WTC11 (cell line): ENCODE measurements around the gene GNPDA1. TPM values are rescaled to one million over a fixed set of nuclear protein-coding genes. Genes with fewer than 3 reads are reported as not detected.

Experiments used
- ATAC-seq: fragments of 200-7000 bp; cut with Tn5 transposase; 2 replicates; pipeline ENCODE4 v1.10.0; 2021; ENCODE audit warnings: mild to moderate bottlenecking, moderate library complexity
- CTCF ChIA-PET: fragments of 300-600 bp; sonication (Branson Sonifier 250); formaldehyde crosslinking; loops from one replicate; lab custom pipeline; 2021; ENCODE audit warnings: antibody characterized with exemption; lab: Charles Lee
- POLR2A ChIA-PET: fragments of 350-600 bp; sonication (Branson Sonifier 250); formaldehyde crosslinking; loops from one replicate; lab custom pipeline; 2021; ENCODE audit warnings: antibody characterized with exemption; lab: Charles Lee
- DNase-seq: peaks from one replicate; pipeline ENCODE4 v3.0.0; 2021; ENCODE audit warnings: low spot score
- H3K27ac Mint-ChIP-seq: 2 replicates; pipeline ENCODE4 v1.8.0; 2021; ENCODE audit warnings: mixed read lengths
- H3K27me3 Mint-ChIP-seq: 2 replicates; pipeline ENCODE4 v1.8.0; 2021; ENCODE audit warnings: low read depth, mild to moderate bottlenecking, moderate library complexity, mixed read lengths
- H3K36me3 Mint-ChIP-seq: 2 replicates; pipeline ENCODE4 v1.8.0; 2021; ENCODE audit warnings: mixed read lengths
- H3K4me1 Mint-ChIP-seq: 2 replicates; pipeline ENCODE4 v1.8.0; 2022; ENCODE audit warnings: mixed read lengths
- H3K4me3 Mint-ChIP-seq: 2 replicates; pipeline ENCODE4 v1.8.0; 2021; ENCODE audit warnings: mild to moderate bottlenecking, moderate library complexity, mixed read lengths
- H3K9me3 Mint-ChIP-seq: 2 replicates; pipeline ENCODE4 v1.8.0; 2021; ENCODE audit warnings: mixed read lengths
- ATF1 ChIP-seq: sonication (generic); formaldehyde crosslinking; IDR thresholded peaks from 2 replicates; pipeline ENCODE4 v1.8.1; 2023; ENCODE audit warnings: mild to moderate bottlenecking, moderate library complexity, missing genetic modification reagents
- CBFB ChIP-seq: sonication (generic); formaldehyde crosslinking; IDR thresholded peaks from 2 replicates; pipeline ENCODE4 v1.8.1; 2022; ENCODE audit warnings: mild to moderate bottlenecking, low read depth, missing genetic modification reagents
- ELF4 ChIP-seq: sonication (generic); formaldehyde crosslinking; IDR thresholded peaks from 2 replicates; pipeline ENCODE4 v1.8.1; 2022; ENCODE audit warnings: low read depth, mild to moderate bottlenecking, moderate library complexity, missing genetic modification reagents
- EMX1 ChIP-seq: fragments of 250-450 bp; sonication (Bioruptor Pico); IDR thresholded peaks from 2 replicates; pipeline ENCODE4 v1.8.0; 2021; ENCODE audit warnings: mild to moderate bottlenecking
- ETV6 ChIP-seq: sonication (generic); formaldehyde crosslinking; IDR thresholded peaks from 2 replicates; pipeline ENCODE4 v1.8.1; 2022; ENCODE audit warnings: mild to moderate bottlenecking, missing genetic modification reagents
- FOXP1 ChIP-seq: sonication (generic); formaldehyde crosslinking; IDR thresholded peaks from 2 replicates; pipeline ENCODE4 v1.8.0; 2022; ENCODE audit warnings: missing genetic modification reagents, mild to moderate bottlenecking, moderate library complexity, borderline replicate concordance
- JAZF1 ChIP-seq: fragments of 250-450 bp; sonication (Bioruptor Pico); IDR thresholded peaks from 2 replicates; pipeline ENCODE4 v1.9.0; 2021; ENCODE audit warnings: moderate library complexity, mild to moderate bottlenecking, inconsistent platforms
- MXD4 ChIP-seq: fragments of 250-450 bp; sonication (Bioruptor Pico); IDR thresholded peaks from 2 replicates; pipeline ENCODE4 v1.8.0; 2021; ENCODE audit warnings: mild to moderate bottlenecking, moderate library complexity, borderline replicate concordance
- NR2C2 ChIP-seq: sonication (generic); formaldehyde crosslinking; IDR thresholded peaks from 2 replicates; pipeline ENCODE4 v1.8.0; 2022; ENCODE audit warnings: mild to moderate bottlenecking, missing genetic modification reagents
- OVOL2 ChIP-seq: fragments of 250-450 bp; sonication (Bioruptor Pico); IDR thresholded peaks from 2 replicates; pipeline ENCODE4 v1.9.0; 2021; ENCODE audit warnings: mild to moderate bottlenecking, borderline replicate concordance
- PRRX2 ChIP-seq: fragments of 250-450 bp; sonication (Bioruptor Pico); IDR thresholded peaks from 2 replicates; pipeline ENCODE4 v1.8.0; 2021; ENCODE audit warnings: mild to moderate bottlenecking
- STAT6 ChIP-seq: sonication (generic); formaldehyde crosslinking; conservative IDR thresholded peaks from 2 replicates; pipeline ENCODE4 v1.8.1; 2023; ENCODE audit warnings: mild to moderate bottlenecking, low read depth, missing genetic modification reagents, moderate library complexity
- TEAD1 ChIP-seq: sonication (generic); formaldehyde crosslinking; IDR thresholded peaks from 2 replicates; pipeline ENCODE4 v1.8.0; 2022; ENCODE audit warnings: mild to moderate bottlenecking, missing genetic modification reagents
- ZBTB21 ChIP-seq: sonication (generic); formaldehyde crosslinking; IDR thresholded peaks from 2 replicates; pipeline ENCODE4 v1.8.1; 2023; ENCODE audit warnings: mild to moderate bottlenecking, missing genetic modification reagents, borderline replicate concordance
- ZNF232 ChIP-seq: sonication (generic); formaldehyde crosslinking; IDR thresholded peaks from 2 replicates; pipeline ENCODE4 v1.8.0; 2022; ENCODE audit warnings: mild to moderate bottlenecking, missing genetic modification reagents
- ZNF281 ChIP-seq: sonication (generic); formaldehyde crosslinking; IDR thresholded peaks from 2 replicates; pipeline ENCODE4 v1.8.0; 2023; ENCODE audit warnings: mild to moderate bottlenecking, missing genetic modification reagents
- ZNF512 ChIP-seq: sonication (generic); formaldehyde crosslinking; IDR thresholded peaks from 2 replicates; pipeline ENCODE4 v1.8.1; 2022; ENCODE audit warnings: missing genetic modification reagents, borderline replicate concordance
- total RNA-seq: library from RNA; stranded (reverse); gene quantifications from 3 replicates; pipeline ENCODE4 v1.2.3, GENCODE V29; 2021
- TF ChIP-seq, protein P1 (sequence below): fragments of 250-450 bp; sonication (Bioruptor Pico); IDR thresholded peaks from 2 replicates; pipeline ENCODE4 v1.9.0; 2021; ENCODE audit warnings: mild to moderate bottlenecking
- TF ChIP-seq, protein P2 (sequence below): sonication (generic); formaldehyde crosslinking; IDR thresholded peaks from 2 replicates; pipeline ENCODE4 v1.8.0; 2022; ENCODE audit warnings: mild to moderate bottlenecking, missing genetic modification reagents

The GNPDA1 gene
- total RNA-seq, 1 experiment from 2014 or later, result 54.8 TPM

DNA sequence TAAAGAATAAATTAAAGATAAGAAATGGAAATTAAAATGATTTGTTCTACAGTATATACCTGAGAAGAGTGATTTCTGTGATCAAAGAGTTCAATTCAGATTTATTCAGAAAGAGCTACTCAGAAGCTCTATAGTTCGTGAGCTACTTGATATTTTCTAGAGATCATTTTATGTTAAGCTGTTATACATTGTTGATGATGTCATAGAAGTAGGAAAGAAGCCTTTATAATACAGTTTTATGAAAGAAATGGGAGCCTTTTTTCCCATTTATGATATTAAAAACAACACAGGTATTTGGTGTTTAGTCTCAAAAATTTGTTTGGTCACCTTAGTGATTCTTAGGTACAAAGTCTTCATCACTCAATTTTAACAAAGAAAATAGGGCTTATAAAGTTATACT lies 23.1 kb downstream of the GNPDA1 start (continued):
- TF ChIP-seq ZNF281 (CRISPR knock-in tag) (no peak), ETV6 (CRISPR knock-in tag) (no peak)

DNA sequence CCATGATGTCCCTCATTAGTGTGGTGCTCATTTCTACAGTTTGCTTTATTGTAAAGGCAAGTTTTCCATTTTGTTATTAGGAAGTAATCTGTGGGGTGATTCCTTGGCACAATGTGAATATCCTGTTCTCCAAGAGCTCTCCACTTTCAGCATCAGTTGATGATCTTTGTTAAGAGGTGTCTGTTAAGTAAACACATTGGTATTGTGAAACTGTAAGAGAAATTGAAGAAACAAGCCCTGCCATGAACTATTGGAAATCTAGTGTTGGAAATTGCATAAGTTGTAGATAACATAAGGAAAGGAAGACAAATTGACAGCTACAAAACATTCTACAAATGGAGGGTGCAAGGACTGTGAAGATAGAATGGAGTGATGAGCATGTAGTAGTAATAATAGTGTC lies 26.8 kb downstream of the GNPDA1 start:
- ChIA-PET POLR2A (no interaction called here), CTCF (interaction anchor here (0.8 kb wide), 1 partner anchor 16 kb away, joined by 3 read pairs; the partner anchor contains the start of gene RNF14)
- no peaks in the 10 kb centered on the region for H3K9me3 Mint-ChIP-seq
- no peak for TF ChIP-seq EMX1 (CRISPR knock-in tag)
- no peak for TF ChIP-seq NR2C2 (CRISPR knock-in tag)
- TF ChIP-seq ELF4, result no peak
- TF ChIP-seq ZNF512 (CRISPR knock-in tag), result no peak
- TF ChIP-seq CBFB (CRISPR knock-in tag), result no peak
- no peak for TF ChIP-seq TEAD1
- H3K4me3 Mint-ChIP-seq, result no peak overlapping the region
- no peaks in the 10 kb centered on the region for H3K4me1 Mint-ChIP-seq
- H3K27me3 Mint-ChIP-seq, result no peaks in the 10 kb centered on the region
- 0 out of 2 replicates have a peak overlapping the region, but pooled peaks have one; percentile 1 for H3K27ac Mint-ChIP-seq
- DNase-seq (no peak), ATAC-seq (no peak)
- H3K36me3 Mint-ChIP-seq, result peaks cover 40% of the 10 kb centered on the region

GRCh38 chr5:141982626-141983025 lies 30.2 kb downstream of the GNPDA1 start:
- TF ChIP-seq STAT6 (CRISPR knock-in tag) (no peak), FOXP1 (CRISPR knock-in tag) (no peak)
- Mint-ChIP-seq H3K9me3 (no peaks in the 10 kb centered on the region), H3K4me1 (no peaks in the 10 kb centered on the region), H3K4me3 (no peak overlapping the region), H3K27me3 (no peaks in the 10 kb centered on the region), H3K27ac (no peak overlapping the region), H3K36me3 (peaks cover 63% of the 10 kb centered on the region)
- DNase-seq, result no peak
- ChIA-PET POLR2A (no interaction called here), CTCF (no interaction called here)
- no peak for ATAC-seq

GRCh38 chr5:141978389-141978788 lies 34.4 kb downstream of the GNPDA1 start:
- ATAC-seq, result no peak
- Mint-ChIP-seq H3K27ac (peak overlapping the region; percentile 35; the same call in 1 of the 2 replicates), H3K9me3 (no peaks in the 10 kb centered on the region), H3K4me3 (no peak overlapping the region), H3K4me1 (no peaks in the 10 kb centered on the region), H3K27me3 (no peaks in the 10 kb centered on the region), H3K36me3 (peaks cover 61% of the 10 kb centered on the region)
- ChIA-PET CTCF (interaction anchor here (2.3 kb wide), 1 partner anchor 9 kb away, joined by 7 read pairs; the partner anchor contains the start of gene RNF14), POLR2A (interaction anchor here (1.1 kb wide), 1 partner anchor 9 kb away, joined by 5 read pairs; the partner anchor contains the start of gene RNF14)
- DNase-seq, result no peak
- TF ChIP-seq OVOL2 (CRISPR knock-in tag) (no peak), ATF1 (CRISPR knock-in tag) (no peak), ZNF232 (CRISPR knock-in tag) (no peak), ZBTB21 (CRISPR knock-in tag) (no peak), PRRX2 (CRISPR knock-in tag) (no peak), MXD4 (CRISPR knock-in tag) (no peak), JAZF1 (CRISPR knock-in tag) (no peak)
- TF ChIP-seq, protein P1, sequence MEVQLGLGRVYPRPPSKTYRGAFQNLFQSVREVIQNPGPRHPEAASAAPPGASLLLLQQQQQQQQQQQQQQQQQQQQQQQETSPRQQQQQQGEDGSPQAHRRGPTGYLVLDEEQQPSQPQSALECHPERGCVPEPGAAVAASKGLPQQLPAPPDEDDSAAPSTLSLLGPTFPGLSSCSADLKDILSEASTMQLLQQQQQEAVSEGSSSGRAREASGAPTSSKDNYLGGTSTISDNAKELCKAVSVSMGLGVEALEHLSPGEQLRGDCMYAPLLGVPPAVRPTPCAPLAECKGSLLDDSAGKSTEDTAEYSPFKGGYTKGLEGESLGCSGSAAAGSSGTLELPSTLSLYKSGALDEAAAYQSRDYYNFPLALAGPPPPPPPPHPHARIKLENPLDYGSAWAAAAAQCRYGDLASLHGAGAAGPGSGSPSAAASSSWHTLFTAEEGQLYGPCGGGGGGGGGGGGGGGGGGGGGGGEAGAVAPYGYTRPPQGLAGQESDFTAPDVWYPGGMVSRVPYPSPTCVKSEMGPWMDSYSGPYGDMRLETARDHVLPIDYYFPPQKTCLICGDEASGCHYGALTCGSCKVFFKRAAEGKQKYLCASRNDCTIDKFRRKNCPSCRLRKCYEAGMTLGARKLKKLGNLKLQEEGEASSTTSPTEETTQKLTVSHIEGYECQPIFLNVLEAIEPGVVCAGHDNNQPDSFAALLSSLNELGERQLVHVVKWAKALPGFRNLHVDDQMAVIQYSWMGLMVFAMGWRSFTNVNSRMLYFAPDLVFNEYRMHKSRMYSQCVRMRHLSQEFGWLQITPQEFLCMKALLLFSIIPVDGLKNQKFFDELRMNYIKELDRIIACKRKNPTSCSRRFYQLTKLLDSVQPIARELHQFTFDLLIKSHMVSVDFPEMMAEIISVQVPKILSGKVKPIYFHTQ (CRISPR knock-in tag), result no peak
- TF ChIP-seq, protein P2, sequence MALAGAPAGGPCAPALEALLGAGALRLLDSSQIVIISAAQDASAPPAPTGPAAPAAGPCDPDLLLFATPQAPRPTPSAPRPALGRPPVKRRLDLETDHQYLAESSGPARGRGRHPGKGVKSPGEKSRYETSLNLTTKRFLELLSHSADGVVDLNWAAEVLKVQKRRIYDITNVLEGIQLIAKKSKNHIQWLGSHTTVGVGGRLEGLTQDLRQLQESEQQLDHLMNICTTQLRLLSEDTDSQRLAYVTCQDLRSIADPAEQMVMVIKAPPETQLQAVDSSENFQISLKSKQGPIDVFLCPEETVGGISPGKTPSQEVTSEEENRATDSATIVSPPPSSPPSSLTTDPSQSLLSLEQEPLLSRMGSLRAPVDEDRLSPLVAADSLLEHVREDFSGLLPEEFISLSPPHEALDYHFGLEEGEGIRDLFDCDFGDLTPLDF (CRISPR knock-in tag), result no peak
